HG03108 (cell line): ENCODE data around the gene ACTMAP.
"Not testable (repeated sequence)": the region's sequence is repeated elsewhere in the genome, so short reads cannot be mapped to it uniquely, and the experiment has no call there.

Experiments
- ATAC-seq: cut with Tn5 transposase; IDR thresholded peaks from one replicate; pipeline ENCODE4 v1.9.1; 2021; ENCODE audit warnings: moderate library complexity; ENCODE audit not compliant: unreplicated experiment

The ACTMAP gene, protein sequence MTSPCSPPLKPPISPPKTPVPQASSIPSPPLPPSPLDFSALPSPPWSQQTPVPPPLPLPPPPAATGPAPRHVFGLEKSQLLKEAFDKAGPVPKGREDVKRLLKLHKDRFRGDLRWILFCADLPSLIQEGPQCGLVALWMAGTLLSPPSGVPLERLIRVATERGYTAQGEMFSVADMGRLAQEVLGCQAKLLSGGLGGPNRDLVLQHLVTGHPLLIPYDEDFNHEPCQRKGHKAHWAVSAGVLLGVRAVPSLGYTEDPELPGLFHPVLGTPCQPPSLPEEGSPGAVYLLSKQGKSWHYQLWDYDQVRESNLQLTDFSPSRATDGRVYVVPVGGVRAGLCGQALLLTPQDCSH

DNA sequence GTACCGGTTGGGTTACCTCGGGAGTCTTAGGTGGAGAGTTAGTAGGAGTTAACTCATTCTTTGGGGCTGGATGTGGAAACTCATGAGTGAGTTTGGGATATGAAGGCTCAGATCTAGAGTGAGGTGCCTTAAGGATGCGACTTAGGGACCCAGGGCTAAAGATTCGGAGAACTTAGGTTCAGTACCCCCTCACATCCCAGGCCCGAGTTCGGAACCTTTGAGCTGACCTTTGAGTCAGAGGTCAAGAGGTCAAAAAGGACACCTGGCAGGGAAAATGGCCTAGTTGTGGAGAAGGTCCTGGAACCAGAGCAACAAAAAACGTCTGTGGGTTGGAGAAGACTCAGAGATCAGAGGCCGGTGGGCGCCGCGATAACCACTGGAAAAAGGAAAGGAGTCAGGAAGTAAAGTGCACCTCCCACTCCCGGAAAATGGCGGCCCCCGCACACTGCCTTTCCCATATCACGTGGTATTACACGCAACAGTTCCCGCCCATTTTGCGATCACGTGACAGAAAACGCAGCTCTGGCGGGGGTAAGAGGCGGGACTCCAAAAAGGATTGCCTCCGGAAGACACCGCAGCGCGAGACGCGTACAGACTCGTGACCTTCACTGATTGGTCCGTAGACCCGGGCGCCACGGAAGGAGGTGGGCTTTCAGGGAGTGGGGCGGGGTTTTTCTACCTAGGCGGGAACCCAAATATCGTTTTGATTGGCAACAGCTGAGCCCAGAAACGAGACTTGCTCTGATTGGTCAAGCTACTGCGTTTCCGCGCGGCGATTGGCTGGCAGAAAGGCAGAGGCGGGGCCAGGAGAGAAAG, at the start of gene ACTMAP:
ACTMAP (minus strand) TSS at position 420 of the 816 bp plus-strand sequence. CDS start 674 bp downstream, outside the sequence.
- peak; percentile 83 for ATAC-seq

DNA sequence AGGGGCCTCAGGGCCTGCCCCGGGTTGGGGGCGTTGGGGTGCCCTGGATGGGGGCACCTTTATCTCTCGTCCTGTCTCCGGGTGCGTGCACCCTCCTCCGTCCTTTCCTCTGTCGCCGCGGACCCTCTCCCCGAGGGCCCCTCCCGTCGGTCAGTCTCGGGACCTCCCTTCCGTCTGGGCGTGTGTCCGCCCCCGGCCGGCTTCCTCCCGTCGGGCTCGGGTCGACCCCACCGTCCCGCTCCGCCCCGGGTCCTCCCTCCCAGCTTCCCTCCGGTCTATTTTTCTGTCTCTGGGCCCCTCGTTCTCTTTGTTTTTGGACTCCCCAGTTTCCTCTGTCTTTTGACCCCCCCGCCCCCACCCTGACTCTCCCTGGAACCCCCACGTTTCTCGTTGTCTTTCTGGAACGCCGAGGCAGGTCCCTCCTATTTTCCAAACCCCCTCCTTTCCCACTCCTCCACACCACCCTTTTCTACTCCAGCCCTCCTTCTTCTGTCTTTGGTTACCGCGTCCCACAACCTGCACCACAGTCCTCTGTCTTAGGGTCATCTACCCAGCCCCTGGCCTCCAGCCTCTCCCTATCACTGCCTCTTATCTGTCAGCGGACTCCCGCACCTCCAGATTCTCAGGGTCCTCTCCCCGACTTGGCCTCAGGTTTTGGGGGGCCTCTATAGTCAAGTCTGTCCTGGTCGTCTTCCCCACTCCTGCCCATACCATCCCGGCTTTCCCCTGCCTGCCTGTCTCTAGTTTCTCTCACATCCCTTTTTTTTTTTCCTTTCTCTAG, 49.5 kb upstream of the ACTMAP start:
- no peak for ATAC-seq

DNA sequence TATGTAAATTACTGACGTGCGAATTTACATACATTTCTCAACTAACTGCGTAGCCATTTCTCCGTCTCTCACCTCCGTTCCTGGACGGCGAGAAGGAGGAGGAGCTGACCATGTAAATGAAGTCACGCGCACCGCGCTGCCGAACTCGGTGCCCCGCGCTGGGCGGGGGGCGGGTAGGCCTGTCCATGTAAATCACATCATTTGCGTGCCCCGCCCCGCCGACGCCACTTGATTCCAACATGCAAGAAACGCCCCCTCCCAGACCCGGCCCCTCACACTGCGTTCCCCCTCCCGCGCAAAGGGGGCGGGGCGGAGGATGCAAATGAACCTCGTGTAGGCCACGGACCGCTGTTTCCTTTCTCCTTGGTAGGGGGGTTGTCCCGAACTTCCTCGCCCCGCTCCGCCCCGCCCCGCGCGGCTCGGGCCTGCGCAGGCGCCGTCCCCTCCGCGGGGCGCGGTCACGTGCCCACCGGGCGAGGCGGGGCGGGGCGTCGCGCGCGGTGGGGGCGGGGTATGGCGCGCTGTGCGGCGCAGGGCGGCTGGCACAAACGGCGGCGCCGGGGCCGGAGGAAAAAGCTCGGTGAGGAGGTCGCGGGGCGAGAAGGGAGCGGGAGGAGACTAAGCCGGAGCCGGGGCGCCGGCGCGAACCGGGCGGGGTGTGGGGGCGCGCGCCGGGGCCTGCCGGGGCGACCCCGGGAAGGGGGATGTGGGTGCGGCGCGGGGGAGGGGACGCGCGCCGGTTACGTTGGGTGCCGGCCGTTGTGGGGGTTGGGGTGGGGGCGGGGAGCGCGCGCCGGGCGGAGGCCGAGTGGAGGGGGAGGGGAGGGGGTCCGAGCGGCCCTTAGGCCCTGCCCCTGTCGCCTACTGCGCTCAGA, 48.6 kb upstream of the ACTMAP start, which contains the start of gene EGLN2:
EGLN2 (plus strand) TSS at position 509 of the 875 bp plus-strand sequence. CDS start 1,382 bp downstream, outside the sequence.
- ATAC-seq, result peak; percentile 60

DNA sequence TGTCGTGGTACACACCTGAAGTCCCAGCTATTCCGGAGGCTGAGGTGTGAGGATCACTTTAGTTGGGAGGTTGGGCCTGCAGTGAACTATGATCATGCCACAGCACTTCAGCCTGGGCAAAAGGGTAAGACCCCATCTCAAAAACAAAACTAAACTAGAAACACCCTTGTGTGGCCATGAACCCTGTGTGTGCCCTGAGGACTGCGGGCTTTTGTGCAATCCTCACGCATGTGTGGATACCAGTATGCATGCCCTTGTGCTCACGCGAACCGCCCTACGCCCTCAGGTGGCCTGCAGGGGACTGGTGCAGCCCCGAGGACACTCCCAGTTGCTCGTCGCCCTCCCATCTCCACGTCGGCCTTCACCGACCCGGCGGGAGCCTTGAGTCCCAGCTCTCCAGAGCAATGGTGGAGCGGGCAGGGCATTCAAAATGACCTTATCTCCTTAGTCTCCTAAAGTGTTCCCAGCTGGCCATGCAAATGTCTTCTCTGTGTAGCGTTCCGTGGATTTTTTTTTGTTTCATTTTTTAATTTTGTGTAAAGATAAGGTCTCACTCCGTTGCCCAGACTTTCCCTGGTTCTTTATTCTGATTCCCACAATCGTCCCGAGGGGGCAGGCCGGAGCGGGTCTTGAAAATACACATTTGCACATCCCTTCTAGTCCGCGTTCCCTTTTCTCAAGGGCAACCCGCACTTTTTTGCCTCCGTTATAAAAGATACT, 47.8 kb upstream of the ACTMAP start:
- ATAC-seq, result no peak

DNA sequence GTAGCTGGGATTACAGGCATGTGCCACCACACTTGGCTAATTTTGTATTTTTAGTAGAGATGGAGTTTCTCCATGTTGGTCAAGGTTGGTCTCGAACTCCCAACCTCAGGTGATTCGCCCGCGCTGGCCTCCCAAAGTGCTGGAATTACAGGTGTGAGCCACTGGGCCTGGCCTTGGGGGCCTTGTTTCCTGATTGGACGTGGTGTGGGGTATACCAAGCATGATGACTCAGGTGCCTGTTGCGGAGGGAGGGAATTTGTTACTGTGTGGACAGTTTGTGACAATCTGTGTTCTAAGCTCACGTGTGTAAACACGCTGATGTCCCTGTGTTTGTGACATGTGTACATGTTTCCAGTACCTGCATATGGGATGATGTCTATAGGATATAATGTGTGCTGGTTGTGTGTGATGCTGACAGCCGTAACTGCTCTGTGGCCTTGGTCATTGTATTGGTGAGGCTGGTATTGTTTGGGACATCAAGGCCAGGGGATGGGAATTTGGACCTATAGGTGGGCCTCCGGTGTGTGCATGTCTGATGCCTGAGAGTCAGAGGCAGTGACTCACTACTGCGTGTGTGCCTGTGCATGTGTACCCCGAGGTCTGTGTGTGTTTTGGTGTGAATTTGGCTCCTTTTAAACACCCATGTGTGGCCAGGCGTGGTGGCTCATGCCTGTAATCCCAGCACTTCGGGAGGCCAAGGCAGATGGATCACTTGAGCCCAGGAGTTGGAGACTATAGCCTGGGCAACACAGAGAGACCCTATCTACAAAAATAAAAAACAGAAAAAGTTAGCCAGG, 47.1 kb upstream of the ACTMAP start:
- ATAC-seq, result no peak

DNA sequence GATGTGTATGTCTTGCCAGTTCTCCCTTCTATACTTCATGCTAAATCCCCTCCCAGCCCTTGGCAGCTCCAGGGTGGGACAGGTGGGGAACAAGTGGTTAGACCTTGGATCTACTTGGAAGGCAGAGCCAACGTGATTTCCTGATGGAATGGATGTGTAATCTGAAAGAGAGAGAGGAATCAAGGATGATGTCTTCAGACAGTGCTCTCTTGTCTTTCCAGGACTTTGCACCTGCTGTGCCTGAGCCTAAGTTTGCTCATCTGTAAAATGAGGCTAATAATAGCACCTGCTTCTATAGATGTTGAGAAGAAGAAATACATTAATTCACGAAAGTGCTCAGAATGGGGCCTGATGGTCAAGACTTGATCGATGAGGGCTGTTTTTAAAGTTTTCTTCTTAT, 41.7 kb upstream of the ACTMAP start:
- no peak for ATAC-seq

DNA sequence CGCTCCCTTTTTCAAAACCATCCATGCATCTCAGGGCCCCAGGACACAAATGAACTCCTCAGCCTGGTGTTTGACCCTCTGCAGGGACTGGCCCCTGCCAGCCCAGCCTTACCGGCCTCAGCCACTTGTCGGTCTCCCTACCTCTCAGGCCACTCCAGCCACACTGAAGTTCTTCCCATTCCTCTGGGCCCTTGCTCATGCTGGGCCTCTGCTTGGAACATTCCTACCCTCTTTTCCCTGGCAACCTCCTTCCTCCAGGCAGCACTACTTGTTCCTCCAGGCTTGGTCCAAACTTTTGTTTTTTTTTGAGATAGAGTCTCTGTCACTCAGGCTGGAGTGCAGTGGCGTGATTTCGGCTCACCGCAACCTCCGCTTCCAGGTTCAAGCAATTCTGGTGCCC, 41.1 kb upstream of the ACTMAP start:
- no peak for ATAC-seq

DNA sequence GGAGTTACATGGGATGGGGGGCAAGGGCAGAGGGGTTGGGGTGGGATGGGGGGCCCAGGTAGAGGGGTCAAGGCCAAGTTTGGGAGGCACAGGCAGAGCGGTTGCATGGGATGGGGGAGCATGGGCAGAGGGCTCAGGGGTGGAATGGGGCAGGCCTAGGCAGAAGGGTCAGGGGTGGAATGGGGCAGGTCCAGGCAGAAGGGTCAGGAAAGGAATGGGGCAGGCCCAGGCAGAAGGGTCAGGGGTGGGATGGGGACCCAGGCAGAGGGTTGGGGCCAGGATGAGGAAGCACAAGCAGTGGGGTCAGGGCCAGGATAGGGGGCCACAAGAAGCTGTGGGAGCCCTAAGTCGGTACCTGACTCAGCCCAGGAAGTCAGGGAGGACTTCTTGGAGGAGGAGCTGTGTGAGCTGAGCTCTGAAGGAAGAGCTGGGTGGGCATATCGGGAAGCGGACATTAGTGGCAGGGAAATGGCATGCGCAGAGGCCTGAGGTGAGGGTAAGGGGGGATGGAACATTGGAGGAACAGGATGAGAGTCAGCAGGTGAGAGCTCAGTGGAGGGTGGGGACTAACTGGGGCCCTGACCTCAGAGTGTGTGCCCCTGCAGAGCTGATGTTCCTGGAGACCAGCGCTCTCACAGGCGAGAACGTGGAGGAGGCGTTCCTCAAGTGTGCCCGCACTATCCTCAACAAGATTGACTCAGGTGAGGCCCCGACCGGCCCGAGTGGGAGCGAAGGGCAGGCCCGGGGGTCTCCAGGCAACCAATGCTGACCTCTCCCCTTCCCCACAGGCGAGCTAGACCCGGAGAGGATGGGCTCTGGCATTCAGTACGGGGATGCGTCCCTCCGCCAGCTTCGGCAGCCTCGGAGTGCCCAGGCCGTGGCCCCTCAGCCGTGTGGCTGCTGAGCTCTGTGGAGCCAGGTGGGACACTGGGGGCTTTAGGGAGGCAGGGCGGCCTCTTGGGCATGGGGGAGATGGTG, 36.1 kb upstream of the ACTMAP start:
- ATAC-seq, result no peak

DNA sequence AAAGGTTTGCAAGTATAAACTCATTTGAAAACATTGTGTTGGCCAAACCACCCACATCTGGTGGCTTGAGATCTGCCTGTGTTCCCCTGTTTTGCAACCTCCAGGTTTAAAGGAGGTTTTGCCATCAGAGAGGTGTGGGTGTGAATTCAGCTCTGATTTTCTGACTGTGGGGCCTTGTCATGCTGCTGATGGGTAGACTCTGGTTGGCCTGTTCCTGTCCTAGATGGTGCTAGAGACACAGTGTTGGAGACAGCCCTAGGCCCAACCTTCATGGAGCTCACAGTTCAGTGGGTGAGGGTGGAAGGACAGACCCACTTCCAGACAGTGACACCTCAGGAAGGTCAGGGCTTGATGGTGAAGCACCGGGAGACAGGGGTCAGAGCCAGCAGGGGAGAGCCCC, 35.2 kb upstream of the ACTMAP start:
- no peak for ATAC-seq

DNA sequence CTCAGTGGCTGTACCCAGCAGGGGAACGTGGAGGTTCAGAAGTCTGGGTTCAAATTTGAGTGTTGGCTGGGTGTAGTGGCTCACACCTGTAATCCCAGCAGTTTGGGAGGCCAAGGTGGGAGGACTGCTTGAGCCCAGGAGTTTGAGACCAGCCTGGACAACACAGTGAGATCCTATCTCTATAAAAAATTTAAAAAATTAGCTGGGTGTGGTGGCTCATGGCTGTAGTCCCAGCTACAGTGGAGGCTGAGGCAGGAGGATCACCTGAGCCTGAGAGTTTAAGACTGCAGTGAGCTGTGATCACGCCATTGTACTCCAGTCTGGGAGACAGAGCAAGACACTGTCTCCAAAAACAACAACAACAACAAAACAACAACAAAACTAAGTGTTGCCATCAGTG, 33.9 kb upstream of the ACTMAP start:
- not testable (repeated sequence) for ATAC-seq

DNA sequence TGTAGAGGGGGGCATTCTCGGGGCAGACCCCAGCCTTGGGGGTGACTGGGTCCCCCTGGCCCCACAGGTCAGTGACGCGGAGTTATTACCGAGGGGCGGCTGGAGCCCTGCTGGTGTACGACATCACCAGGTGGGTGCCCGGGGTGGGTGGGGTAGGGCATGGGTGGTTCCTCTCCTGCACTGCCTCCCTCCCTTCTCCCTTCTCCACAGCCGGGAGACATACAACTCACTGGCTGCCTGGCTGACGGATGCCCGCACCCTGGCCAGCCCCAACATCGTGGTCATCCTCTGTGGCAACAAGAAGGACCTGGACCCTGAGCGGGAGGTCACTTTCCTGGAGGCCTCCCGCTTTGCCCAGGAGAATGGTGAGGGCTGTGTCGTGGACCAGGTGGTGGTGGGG, 33.4 kb upstream of the ACTMAP start:
- ATAC-seq, result no peak

DNA sequence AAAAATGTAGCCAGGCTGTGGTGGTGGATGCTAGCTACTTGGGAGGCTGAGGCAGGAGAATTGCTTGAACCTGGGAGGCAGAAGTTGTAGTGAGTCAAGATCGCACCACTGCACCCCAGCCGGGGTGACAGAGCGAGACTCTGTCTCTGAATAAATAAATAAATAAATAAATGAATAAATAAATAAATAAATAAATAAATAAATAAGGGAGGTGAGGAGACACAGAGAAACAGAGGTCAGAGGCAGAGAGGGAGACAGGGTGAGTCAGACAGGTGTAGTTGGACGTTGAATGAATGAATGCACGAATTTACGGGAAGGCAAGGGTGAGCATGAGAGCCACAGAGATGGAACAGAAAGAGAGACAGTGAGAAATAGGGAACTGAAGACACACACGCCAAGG, 30.9 kb upstream of the ACTMAP start:
- no peak for ATAC-seq

DNA sequence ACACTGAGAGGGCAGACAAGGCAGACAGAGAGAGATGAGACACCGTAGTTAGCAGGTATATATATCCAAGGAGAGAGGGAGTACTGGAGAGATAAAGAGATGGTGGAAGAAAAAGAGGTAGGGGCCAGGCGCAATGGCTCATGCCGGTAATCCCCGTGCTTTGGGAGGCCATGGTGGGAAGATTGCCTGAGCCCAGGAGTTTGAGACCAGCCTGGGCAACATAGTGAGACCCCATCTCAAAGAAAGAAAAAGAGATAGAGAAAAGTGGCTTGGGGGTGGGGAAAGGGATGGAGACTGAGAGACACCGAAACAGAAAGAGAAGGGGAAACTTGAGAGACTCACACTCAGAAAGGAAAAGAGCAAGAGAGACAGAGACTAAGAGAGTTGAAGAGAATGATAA, 30.3 kb upstream of the ACTMAP start:
- no peak for ATAC-seq

DNA sequence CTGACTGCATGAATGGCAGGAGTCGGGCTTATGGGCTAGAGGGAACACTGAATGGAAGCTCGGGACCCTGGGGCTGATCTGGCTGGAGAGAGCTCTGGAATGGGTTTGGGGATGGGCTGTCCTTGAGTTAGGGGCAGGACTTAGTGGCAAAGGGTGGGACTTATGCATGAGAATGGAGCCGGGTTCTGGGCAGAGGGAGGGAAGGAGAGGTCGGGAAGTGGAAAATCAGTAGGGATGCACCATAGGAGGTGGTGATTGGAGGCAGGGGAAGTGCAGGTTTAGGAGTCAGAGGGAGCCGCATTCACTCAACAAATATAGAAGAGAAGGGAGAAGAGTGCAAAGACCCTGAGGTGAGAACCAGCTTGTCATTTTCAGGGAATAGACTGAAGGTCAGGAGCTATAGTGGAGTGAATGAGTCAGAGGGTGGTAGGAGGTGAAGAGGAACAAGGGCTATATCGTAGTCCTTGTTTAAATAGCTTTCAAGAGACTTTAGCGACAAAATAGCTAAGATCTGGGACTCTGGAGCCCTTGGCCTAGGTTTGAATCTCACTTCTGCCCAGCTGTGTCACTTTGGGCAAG, 28.5 kb upstream of the ACTMAP start:
- ATAC-seq, result no peak

DNA sequence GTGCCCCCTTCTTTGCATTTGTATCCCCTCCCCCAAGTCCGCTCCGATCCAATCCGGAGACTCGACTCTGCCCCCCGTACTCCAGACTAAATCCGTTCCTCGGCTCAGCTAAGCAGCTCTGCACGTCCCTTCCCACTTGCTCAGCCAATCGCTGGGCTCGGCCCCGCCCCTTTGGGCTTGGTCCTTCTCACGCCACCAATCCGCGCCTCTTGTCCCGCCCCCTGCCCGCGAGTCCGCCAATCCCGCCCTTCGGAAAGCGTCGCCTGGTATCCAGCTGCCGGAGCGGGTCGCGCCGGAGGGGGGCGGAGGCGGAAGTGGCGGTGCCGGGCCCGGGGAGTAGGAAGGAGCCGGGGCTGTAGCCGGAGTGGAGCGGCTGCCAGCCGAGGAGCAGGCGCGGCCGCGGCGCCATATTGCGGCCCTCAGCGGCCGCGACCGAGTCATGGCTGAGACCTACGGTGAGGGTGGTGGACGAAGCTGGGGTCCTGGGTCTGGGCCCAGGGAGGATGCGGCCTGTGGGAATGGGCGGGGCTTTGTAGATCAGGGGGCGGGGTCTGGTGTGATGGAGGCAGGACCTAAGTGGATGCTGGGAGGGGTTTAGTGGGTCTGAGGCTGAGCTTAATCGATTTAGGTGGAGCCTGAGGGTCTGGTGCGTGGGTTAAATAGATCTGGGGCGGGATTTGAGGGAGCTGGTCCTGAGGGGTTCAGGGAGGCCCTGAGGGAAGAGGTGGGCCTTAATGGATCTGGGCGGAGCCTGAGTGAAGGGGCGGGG, 27.8 kb upstream of the ACTMAP start, which contains the start of gene RAB4B:
RAB4B (plus strand) TSS at position 311 of the 769 bp plus-strand sequence; CDS start at position 440, 129 bp downstream.
- ATAC-seq, result peak; percentile 59

DNA sequence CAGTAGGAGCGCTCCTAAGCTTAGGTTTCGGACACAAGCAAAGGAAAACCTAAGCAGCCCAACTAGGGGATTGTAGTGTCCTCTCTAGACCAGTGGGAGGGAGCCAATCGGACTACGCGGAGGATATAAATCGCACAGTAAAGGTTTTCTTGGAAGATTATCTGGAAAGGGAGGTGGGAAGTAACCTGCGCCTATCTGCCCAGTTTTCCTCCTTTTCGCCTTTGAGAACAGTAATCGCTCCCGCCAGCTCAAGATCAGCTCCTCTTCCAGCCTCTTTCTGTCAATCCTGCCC, 27.3 kb upstream of the ACTMAP start:
- no peak for ATAC-seq
